K562 (cell line): ENCODE data around the gene NUDT14.

Experiments used
- COPS2 ChIP-seq: fragments of 450-650 bp; conservative IDR thresholded peaks from 2 replicates; pipeline ENCODE4 v1.6.1; 2016; ENCODE audit warnings: mild to moderate bottlenecking, moderate library complexity
- HCFC1 ChIP-seq: IDR thresholded peaks from 2 replicates; pipeline ENCODE4 v1.6.1; 2012; ENCODE audit warnings: low read depth, low read length, improper control_type of control experiment
- MTA2 ChIP-seq: fragments of 450-650 bp; IDR thresholded peaks from 2 replicates; pipeline ENCODE4 v1.6.1; 2016; ENCODE audit warnings: low read depth
- SNRNP70 ChIP-seq: fragments of 200-400 bp; formaldehyde crosslinking; optimal IDR thresholded peaks from 2 replicates; pipeline ENCODE3; 2017; ENCODE audit warnings: low read depth, low read length
- ZNF57 ChIP-seq: fragments of 450-650 bp; formaldehyde crosslinking; IDR thresholded peaks from 2 replicates; pipeline ENCODE4 v1.4.0; 2020; ENCODE audit warnings: mild to moderate bottlenecking, moderate library complexity
- TF ChIP-seq, protein P1 (sequence below), 2 experiments: fragments of 150-350 bp in 1 of 2; IDR thresholded peaks; 2 replicates each; pipeline ENCODE4 v1.6.1; 2012 to 2016; ENCODE audit warnings: low read depth in 2 of 2, low read length in 2 of 2, mild to moderate bottlenecking in 1 of 2, moderate library complexity in 1 of 2
- TF ChIP-seq, protein P2 (sequence below): sonication (generic); formaldehyde crosslinking; IDR thresholded peaks from 2 replicates; pipeline ENCODE4 v1.8.0; 2022; ENCODE audit warnings: missing genetic modification reagents, mild to moderate bottlenecking, borderline replicate concordance
- TF ChIP-seq, protein P3 (sequence below), 3 experiments: IDR thresholded peaks in 2 of 3; conservative IDR thresholded peaks in 1 of 3; 2 replicates each; pipeline ENCODE4 v1.5.1; 2011 to 2012; ENCODE audit warnings: low read length in 3 of 3, mild to moderate bottlenecking in 3 of 3, control low read depth in 2 of 3, improper control_type of control experiment in 1 of 3, inconsistent platforms in 1 of 3, low read depth in 1 of 3, mixed read lengths in 1 of 3, moderate library complexity in 1 of 3; ENCODE audit not compliant: insufficient read depth in 2 of 3

DNA sequence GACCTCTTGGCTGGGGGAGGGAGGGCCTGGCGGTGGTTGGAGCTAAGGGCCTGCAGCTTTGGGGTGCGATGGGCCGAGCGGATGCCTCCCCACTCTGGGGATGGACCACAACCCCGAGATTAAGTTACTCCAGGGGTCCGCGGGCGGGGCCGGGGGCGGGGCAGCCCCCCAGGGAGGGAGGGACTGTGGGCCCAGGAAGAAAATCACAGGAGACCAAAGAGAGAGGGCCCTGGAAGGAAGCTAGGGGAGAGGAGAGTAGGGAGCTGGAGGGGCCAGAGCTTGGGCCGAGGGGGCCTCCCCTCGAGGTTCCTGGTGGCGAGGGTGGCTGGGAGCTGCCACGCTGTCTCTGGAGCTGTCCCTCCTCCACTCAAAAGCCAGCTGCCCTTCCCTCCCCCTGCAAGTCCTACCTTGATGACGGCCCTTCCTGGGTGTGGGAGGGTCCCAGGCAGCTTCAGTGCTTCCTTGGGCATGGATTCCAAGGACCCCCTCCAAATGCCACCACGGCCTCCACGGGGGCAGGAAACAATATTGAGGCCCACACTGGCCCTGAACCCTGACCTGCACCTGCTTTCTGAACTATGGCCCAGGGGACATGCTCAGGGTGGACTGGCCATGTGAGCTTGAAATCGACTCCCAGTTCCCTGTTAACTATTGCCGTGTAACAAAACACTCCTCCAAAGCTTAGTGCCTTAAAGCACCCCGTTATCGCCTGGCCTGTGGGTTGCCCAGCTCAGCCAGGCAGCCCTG lies 610 bp upstream of the NUDT14 start:
- no peak for TF ChIP-seq ZNF57 (CRISPR knock-in tag)
- no peak for TF ChIP-seq HCFC1
- TF ChIP-seq, protein P1, sequence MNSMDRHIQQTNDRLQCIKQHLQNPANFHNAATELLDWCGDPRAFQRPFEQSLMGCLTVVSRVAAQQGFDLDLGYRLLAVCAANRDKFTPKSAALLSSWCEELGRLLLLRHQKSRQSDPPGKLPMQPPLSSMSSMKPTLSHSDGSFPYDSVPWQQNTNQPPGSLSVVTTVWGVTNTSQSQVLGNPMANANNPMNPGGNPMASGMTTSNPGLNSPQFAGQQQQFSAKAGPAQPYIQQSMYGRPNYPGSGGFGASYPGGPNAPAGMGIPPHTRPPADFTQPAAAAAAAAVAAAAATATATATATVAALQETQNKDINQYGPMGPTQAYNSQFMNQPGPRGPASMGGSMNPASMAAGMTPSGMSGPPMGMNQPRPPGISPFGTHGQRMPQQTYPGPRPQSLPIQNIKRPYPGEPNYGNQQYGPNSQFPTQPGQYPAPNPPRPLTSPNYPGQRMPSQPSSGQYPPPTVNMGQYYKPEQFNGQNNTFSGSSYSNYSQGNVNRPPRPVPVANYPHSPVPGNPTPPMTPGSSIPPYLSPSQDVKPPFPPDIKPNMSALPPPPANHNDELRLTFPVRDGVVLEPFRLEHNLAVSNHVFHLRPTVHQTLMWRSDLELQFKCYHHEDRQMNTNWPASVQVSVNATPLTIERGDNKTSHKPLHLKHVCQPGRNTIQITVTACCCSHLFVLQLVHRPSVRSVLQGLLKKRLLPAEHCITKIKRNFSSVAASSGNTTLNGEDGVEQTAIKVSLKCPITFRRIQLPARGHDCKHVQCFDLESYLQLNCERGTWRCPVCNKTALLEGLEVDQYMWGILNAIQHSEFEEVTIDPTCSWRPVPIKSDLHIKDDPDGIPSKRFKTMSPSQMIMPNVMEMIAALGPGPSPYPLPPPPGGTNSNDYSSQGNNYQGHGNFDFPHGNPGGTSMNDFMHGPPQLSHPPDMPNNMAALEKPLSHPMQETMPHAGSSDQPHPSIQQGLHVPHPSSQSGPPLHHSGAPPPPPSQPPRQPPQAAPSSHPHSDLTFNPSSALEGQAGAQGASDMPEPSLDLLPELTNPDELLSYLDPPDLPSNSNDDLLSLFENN (IDR thresholded peaks at IDR 0.05; ENCODE audit: low read depth in 2 of 2, low read length in 2 of 2): no peak
- TF ChIP-seq, protein P2, sequence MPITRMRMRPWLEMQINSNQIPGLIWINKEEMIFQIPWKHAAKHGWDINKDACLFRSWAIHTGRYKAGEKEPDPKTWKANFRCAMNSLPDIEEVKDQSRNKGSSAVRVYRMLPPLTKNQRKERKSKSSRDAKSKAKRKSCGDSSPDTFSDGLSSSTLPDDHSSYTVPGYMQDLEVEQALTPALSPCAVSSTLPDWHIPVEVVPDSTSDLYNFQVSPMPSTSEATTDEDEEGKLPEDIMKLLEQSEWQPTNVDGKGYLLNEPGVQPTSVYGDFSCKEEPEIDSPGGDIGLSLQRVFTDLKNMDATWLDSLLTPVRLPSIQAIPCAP: no peak
- TF ChIP-seq, protein P3, sequence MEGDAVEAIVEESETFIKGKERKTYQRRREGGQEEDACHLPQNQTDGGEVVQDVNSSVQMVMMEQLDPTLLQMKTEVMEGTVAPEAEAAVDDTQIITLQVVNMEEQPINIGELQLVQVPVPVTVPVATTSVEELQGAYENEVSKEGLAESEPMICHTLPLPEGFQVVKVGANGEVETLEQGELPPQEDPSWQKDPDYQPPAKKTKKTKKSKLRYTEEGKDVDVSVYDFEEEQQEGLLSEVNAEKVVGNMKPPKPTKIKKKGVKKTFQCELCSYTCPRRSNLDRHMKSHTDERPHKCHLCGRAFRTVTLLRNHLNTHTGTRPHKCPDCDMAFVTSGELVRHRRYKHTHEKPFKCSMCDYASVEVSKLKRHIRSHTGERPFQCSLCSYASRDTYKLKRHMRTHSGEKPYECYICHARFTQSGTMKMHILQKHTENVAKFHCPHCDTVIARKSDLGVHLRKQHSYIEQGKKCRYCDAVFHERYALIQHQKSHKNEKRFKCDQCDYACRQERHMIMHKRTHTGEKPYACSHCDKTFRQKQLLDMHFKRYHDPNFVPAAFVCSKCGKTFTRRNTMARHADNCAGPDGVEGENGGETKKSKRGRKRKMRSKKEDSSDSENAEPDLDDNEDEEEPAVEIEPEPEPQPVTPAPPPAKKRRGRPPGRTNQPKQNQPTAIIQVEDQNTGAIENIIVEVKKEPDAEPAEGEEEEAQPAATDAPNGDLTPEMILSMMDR (IDR thresholded peaks at IDR 0.05 in 2 of 3, conservative IDR thresholded peaks at IDR 0.05 in 1 of 3; ENCODE audit: insufficient read depth in 2 of 3, low read depth in 1 of 3, low read length in 3 of 3): no peak
- no peak for TF ChIP-seq MTA2
- TF ChIP-seq SNRNP70: no peak
- TF ChIP-seq COPS2: no peak
